Hematopoietic multipotent progenitor cell treated with erythropoietin and hydrocortisone succinate and interleukin-3 and kit ligand, for 6 days (in vitro differentiated cells): ENCODE measurements around the gene TBC1D22A.

Experiments
- DNase-seq: peaks from one replicate; pipeline ENCODE4 v3.0.0-alpha.2; 2015

The TBC1D22A gene

DNA sequence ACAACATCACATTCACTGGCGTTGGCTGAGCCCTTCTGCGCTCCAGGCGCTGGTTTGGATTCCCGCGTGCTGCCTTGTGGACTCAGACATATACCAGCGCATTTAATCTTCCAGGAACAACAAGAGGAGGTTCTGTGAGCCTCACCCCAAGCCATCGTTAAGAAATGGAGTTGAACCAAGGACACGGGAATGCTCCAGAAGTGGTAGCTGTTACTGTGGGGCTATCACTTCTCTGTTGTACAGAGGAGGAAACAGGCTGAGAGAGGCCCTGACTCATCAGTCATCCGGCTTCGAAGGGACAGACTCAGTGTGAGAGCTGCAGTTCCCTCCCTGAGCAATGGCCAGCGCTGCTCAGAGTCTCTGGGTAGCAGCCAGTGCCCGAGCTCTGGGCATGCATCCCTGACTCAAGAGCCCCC lies 291.3 kb downstream of the TBC1D22A start:
- DNase-seq, result no peak

DNA sequence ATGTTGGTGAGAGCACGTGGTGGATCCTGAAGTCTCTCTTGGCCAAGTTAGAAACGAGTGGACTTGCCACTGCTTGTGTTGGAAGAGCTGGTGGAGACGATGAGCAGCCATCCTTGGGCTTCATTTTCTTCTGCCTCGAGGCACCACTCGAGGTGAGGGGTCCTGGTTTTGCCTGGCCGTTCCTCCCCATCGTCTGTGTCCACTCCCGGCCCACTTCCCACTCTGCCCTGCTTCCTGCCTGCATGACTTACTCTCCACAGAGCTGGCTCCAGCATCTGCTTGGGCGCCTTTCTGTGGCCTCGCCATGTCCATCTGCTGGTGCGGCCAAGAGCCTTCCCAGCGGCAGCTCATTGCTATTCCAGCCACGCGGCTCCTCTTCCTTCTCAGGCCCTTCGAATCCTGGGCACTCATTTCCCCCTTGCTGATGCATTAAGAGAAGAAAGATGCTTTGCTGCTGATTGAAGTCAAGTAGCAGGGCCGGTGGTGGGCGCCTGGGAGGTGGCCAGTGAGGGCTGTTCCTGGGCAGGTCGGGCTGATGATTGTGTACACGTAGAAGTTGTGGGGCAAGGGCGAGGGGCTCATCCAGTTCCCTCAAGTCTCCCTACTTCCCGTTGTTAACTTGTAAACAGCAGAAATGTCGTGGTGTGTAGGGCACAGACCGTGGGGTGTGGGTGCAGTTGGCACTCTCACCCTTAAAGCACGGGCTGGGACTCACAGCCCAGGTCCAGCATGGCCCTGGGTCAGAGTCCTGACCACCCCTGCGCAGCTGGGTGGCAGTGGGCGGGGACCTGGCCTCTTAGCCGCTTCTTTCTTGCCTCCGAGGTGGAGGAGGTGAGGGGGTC lies 292.0 kb downstream of the TBC1D22A start:
- no peak for DNase-seq

DNA sequence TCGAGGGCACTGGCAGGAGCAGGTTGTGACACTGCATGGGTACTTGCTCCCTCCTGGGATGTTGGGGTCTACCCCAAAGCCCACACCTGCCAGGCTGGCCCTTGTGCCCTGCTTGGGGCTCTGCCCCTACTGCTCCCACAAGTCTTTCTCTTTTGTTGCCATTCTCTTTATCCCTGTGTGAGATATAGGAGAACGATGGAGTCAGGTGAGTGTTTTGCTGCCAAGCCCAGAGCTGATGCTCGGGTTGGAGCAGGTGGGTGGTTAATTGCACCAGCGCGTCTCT lies 292.6 kb downstream of the TBC1D22A start:
- no peak for DNase-seq

DNA sequence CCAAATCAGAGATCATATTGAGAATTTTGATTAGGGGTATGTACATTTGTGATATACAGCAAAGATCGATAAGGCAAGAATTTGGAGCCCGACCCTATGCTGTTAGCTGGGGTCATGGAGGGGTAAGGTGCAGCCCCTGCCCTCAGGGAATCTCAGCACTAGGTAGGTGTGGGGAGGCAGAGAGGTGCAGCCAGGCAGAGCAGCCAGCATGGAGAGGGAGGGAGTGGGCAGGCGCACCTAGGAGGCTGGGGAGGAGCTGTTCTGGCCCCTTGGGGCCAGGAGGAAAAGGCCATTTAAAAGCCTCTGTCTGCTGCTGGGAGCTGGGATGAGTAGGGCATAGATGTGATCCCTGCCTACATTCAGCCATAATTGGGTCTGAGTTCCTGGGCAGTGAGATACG lies 293.0 kb downstream of the TBC1D22A start:
- DNase-seq, result no peak

DNA sequence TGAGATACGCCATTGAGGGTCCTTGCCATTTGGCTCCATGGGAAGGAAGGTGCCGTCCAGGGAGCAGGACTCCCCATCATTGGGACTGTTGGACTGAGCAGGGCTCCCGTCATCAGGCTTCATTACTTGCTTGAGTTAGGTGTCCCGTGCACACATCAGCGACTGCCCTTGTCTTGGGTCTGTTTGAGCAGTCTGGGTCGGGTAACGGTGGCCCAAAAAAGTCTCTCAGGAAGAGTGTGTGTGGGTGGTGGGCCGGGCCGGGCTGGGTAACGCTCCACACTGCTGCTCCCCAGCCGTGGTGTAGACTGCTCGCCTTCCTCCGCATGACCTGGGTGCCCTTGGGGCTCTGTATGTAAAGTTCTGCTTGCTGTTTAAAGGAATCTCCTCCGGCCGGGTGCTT lies 293.5 kb downstream of the TBC1D22A start:
- no peak for DNase-seq

DNA sequence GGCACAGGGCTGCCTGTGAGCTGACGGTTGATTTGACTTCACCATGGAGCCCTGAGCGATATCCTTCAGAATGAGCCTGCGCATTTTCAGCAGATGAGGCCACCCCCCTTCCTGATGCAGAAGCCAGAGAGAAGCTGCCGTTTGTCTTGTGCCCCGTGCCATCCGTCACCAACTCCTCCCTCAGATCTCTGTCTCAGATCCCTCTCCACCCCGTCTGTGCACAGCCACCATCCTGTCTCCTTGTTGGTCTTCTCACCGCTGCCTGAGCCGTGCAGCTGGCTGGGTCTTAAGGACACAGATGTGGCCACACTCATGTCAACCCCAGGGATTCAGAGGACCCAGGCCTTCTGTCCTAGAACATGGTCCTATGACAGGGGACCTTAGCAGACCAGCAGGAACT lies 293.9 kb downstream of the TBC1D22A start:
- DNase-seq, result no peak

DNA sequence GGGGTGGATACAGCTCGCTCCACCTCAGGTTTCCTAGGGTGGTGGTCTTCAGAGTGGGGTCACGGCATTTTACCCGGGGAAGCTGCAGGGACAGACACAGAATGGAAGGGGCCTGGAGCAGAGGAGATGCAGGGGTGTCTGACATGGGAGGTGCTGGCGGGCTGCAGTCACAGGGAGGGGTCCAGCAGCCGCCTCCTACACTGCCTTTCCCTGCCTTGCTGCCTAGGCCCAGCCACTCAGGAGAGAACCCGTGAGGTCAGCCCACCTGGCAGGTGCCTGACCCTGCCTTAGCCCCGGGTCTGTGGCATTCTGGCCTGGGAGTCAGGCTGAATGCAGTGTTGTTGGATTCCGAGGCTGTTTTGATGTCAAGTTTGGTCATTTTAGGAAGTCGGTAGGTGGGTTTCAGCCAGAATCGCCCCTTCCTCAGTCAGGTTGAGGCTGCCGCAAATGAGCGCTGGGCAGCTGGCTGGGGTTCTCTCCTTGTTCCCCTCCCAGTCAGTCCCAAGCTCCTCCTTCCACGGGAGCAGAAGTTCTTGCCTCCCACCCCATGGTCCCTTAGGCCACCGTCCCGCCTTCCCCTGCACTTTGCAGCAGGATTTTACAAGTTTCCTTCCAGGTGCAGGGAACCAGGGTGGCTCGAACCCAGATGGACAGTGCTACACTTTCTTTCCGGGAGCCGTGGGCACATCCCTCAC lies 294.5 kb downstream of the TBC1D22A start:
- no peak for DNase-seq

DNA sequence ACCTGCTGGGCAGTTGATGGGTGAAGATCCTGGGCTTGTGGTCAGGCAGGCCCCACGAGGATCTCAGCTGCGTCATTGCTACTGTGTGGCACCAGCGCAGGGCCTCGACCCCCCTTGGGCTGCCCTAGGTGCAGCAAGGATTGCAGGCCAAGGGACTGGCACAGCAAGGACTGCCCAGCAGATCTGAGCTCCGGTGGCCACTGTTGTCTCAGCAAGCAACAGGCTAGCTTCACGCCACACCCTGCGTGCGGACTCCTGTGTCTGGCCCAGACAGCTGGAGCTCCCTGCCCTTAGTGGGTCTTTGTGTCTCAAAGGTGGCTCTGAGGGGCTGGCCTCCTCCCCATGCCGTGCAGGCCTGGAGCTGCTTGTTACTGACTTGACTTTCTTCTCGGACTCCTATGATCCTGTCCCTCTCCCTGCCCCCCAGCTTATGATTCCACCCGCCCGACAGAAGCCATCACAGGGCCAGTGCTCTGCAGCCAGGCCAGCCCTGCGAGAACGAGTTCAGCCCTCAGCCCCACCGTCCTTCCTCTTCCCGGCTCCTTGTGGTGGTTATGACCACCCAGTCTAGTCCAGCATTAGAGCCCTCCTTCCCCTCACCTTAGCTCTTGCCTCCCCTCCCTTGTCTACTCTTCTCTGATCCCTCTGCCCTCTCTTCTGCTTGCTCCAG lies 295.6 kb downstream of the TBC1D22A start:
- no peak for DNase-seq

DNA sequence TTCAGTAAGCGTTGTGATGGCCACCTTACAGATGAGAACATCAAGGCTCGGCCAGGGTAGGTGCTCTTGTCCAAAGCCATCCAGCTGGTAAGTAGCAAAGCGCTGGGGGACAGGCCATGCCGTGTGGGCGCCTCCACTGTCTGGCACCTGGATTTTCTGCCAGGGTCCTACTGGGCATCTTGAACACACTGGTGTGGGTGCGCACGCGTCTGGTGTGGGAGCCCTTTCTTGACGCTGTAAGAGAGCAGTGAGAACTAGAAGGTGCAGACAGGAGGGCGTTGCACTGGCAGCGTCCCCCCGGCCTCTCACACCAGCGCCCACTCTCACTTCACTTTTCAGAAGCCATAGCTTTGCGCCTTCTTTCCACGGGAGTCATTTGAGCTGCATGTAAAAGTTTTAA lies 296.6 kb downstream of the TBC1D22A start:
- DNase-seq, result no peak

DNA sequence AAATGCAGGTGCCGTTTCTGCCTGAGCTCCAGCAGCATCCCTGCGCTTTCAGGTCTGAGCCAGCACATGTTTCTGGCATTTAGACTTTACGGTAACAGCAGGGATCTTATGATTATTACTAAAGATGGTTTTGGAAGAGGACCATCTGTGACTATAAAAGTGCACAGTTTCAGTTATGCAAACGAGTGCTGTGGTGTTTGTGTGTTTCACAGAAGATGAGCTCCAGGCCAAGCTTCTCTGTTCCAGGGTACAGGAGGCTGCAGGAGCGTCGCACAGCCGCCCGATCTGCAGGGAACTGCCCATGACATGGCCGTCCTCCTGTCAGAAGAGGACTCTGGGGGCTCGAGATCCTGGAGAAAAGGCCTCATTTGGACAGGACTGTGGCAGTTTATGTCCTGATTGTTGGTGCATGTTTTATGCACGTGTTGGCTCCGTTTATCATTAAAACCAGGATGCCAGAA lies 297.3 kb downstream of the TBC1D22A start:
- no peak for DNase-seq

DNA sequence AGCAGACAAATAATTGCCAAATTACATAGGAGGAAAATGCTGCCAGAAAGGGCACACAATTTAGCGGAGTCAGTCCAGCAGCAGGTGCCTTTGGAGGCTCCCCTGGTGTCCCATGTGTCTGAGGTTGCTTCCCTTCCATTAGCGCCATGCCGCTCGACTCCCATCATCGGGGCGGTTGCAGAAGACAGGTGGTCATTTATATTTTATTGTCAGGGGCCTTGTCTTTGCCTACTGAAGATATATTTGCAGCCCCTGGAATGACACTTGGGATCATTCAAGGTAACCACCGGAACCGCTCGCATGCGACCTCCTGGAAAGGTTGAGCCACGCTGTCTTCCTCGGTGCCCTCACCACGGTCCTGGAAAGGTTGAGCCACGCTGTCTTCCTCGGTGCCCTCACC lies 298.3 kb downstream of the TBC1D22A start:
- no peak for DNase-seq

DNA sequence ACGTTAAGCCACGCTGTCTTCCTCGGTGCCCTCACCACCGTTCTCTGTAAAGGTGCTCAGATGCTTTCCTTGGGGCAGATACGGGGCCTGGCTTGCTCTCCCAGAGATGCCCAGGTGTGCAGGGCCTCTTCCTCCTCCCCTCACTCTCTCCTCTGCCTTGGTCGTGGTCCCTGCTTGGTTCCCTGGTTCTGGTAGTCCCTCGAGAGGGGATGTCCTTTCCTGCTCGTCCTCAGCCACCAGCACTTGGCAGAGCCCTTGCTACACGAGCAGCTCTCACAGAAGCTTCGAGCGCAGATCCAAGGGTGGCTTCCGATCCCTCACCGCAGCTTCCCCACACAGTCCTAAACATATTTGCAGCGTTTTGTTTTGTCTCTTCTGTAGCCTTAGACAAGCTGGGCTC lies 298.8 kb downstream of the TBC1D22A start:
- DNase-seq, result no peak

DNA sequence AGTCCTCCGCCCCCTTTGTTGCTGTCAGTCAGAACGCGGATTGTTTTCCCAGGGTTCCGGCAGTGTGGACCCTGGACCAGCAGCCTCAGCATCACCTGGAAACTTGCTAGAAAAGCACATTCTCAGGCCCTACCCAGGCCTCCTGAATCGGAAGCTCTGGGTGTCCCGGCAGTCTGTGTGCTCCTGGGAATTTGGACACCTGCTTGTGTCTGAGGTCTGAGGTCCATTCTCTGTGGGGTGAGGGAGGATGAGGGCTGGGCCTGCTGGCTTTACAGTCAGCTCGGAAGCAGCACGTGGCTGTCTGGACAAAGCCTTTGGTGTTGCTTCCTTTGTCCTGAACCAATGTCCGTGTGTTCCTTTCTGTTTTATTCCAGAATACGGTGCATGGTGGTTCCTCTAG lies 299.7 kb downstream of the TBC1D22A start:
- no peak for DNase-seq

DNA sequence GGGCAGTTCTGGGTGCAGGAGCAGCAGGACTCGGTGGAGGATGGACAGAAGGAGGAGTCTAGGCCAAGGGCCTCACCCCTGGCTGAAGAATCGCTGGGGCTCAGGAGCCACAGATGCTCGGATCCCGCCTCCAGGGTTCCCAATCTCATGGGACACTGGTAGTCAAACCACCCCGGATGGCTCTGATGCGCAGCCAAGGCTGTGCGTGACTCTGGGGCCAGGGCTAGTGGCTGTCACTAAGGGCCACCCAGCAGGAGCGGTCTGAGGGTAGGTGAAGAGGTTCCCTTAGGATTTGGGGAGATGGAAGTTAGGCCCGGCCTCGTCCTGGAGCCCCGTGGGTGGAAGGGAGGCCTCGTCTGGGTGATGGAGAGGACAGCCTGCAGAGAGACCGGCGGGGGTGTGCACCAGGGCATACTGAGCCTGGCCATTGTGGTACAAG lies 300.6 kb downstream of the TBC1D22A start:
- DNase-seq, result no peak

DNA sequence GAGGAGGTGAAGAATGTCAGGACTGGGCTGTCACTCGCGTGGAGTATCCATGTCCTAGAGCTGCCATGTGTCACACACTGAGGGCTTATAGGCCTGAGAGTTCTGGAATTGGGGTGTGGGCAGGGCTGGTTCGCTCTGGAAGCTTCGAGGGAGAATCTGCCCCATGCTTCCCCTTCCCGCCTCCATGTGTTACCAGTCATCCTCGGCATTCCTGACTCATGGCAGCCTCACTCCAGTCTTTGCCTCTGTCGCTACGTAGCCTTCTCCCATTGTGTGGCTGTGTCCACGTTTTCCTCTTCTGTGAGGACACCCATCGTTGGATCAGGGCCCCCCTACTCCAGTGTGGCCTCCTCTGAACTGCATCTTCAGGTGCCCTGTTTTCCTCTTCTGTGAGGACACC lies 301.2 kb downstream of the TBC1D22A start:
- no peak for DNase-seq

DNA sequence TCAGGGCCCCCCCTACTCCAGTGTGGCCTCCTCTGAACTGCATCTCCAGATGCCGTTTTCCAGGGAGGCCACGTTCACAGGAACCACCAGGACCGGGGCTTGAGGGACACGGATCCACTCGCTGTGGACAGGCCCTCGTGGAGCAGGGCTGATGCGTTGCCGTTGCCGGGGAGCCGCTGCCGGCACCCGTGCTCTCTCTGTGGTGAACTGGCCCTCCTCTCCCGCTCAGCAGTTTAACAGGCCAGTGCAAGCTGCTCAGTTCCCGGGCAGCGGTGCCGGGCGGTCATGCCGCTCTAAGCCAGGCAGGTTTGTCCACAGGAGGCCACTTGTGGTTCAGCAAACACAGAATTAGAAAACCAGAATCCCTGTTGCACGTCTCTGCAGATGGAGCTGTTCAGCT lies 301.6 kb downstream of the TBC1D22A start:
- DNase-seq, result no peak

DNA sequence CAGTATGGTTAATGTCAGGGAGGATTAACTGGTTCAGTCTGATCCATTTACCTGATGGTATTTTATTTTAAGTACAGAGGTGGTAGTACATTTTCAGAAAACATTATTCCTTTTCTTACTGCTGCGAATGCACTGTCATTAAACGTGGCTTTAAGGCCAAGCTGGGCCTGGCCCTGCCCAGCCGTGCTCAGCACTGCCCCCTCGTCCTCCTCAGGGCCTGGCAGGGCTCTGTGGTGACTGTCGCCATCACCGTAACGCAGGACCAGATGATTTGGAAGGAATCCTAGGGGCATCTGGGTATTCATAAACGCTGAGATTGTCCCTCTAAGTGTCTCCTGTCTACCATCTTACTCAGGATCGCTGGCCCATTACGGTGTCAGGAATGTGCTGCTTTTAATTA lies 302.0 kb downstream of the TBC1D22A start:
- DNase-seq, result no peak

DNA sequence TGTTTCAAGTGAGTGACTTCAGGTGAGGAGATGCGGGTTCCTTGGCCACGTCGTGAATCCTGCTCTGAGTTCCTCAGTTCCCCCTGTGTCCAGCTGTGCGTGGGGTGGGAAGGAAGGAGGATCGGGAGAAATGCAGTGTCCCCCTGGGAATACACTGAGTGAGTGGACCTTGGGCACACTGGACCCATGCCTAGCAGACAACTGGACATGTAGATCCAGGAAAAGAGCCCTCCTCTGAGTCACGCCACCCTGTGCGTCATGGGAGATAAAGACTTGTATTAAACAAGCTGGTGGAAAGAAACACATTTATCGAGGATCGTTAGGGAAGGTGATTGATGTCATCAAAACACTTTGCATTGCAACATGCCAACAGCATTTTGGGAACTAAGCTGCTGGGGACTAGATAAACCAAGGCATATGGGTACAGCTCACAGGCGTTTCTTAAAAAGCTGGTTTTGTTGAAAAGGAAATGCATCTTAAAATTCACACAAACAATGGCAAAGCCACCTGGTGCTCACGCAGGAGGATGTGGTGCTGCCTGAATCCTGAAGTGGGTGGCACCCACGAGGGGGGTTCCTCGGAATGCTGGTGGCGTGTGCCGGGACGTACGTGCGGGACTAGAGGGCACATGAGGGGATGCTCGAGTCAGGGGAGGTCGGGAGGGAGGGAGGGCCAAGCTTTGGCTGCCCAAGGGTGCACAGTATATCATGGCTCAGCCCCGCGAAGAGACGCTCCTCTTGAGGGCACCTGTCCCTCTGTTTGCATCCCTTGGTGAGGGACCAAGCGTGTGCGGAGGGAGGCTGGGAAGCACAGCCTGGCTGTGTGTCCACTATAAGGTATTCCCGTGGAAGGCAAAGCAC lies 303.5 kb downstream of the TBC1D22A start:
- DNase-seq, result no peak

DNA sequence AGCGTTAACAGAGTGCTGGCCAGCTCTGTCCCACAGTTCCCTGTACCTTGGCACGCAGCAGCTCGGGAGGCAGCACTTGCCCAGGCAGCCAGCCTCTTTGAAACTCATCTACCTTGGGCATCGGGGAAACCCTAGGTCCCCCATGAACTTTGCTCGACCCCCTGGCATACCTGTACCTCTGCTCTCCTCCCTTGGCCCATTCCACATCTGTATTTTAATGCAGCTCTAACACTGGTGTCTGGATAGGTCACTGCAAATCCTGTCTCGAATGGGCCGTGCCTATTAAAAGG lies 304.1 kb downstream of the TBC1D22A start:
- no peak for DNase-seq

DNA sequence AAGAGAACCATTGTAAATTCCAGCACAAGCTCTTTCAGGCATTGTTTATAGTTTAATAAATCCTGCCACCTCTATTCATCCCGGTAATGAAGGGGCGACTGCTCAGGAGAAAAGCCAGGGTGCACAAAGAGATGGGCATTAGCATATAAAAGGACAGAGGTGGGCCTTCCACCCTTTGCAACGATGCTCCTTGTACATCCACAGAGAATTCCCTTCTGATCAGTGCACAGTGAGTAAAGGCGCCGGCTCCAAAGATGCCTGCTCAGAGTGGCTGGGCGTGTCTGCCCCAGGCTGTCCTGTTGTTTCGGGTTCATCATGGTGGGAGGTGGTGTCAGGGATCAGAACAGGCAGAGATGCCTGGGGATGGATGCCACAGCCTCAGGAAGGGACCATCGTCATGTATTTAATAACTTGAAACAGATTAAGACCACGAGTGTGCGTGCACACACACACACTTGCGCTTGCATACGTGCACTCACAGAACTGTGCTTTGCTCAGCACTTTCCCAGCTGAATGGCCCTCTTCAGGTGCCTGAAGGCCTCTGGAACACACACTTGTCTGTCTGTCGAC lies 305.0 kb downstream of the TBC1D22A start:
- no peak for DNase-seq

DNA sequence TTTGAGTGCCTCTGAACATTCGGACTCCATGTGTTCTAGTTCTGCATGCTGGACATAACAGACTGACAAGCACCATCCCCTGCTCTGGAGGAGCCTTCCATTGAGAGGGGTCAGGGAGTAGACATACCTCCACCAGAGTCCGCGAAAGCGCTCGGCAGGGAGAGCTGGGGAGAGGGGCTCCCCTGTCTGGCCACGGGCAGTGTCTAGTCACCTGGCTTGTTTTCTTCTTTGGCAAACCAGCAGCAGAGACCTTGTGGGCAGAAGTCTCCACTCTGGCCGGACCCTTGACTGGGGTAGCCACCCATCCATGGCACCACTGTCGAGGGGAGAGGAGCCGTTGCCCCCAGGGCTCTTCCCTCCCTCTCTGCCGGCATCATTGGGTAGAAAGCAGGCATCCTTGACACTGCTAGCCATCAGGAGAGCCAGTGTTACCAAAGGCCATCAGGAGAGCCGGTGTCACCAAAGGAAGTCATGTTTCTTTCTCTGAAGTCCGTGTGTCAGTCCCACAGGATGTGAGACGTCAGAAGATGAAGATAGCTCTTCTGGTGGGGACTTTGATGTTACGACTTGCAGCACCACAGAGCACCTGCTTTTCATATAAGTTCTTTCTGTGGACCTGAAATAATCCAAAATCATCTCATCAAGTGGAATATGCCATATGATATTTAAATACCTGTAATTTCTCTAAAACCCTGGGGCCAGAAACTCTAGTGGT lies 305.6 kb downstream of the TBC1D22A start:
- no peak for DNase-seq

DNA sequence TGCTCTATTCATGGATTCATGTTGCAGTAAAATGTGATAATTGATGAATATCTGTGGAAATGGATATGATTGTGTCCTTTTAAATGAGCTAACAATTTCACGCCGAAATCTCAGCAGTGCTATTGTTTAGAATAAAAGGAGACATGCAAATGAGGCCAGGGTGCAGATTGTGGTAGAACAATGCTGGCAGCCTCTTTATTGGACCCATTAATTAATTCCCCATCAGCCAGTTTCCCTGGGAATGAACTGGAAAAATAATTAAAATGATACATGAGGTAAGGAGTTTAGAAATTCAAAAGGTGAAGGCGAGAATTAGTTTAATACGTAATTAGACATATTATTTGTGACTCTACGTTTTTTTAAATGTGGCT lies 306.2 kb downstream of the TBC1D22A start:
- DNase-seq, result no peak
